ENCODE results near the gene ACAN. TPM values are rescaled to one million over a fixed set of nuclear protein-coding genes. Genes with fewer than 3 reads are reported as not detected.
A peak's percentile ranks its signal among the peaks of the same experiment; 100 is the strongest.

ACAN gene
- total RNA-seq, 1 experiment from 2014 or later, result 0.27 TPM

- DNase-seq (ENCODE audit: low read depth), result no peak
These were observed 2.5 kb upstream of the ACAN start for GRCh38 chr15:88800738-88801137.

GRCh38 chr15:88802250-88802990, 816 bp upstream of the ACAN start:
- DNase-seq (ENCODE audit: low read depth), result no peak

- no peak for DNase-seq (ENCODE audit: low read depth)
These were observed 320 bp upstream of the ACAN start for GRCh38 chr15:88802991-88803240.

- no peak for DNase-seq (ENCODE audit: low read depth)
These were observed 648 bp downstream of the ACAN start for GRCh38 chr15:88803920-88804247.

GRCh38 chr15:88804257-88804656, 1.0 kb downstream of the ACAN start:
- no peak for DNase-seq (ENCODE audit: low read depth)

GRCh38 chr15:88805031-88805780, 2.0 kb downstream of the ACAN start:
- DNase-seq (ENCODE audit: low read depth), result no peak

GRCh38 chr15:88810446-88810845, 7.2 kb downstream of the ACAN start:
- DNase-seq (ENCODE audit: low read depth), result peak; percentile 34

GRCh38 chr15:88812133-88812532, 8.9 kb downstream of the ACAN start:
- no peak for DNase-seq (ENCODE audit: low read depth)

GRCh38 chr15:88813960-88814359, 10.7 kb downstream of the ACAN start:
- no peak for DNase-seq (ENCODE audit: low read depth)

- DNase-seq (ENCODE audit: low read depth), result no peak
These were observed 11.2 kb downstream of the ACAN start for GRCh38 chr15:88814393-88814792.

- no peak for DNase-seq (ENCODE audit: low read depth)
These were observed 15.7 kb downstream of the ACAN start for GRCh38 chr15:88818920-88819319.

GRCh38 chr15:88821993-88822392, 18.8 kb downstream of the ACAN start:
- DNase-seq (ENCODE audit: low read depth), result no peak

GRCh38 chr15:88828791-88829190, 25.6 kb downstream of the ACAN start:
- DNase-seq (ENCODE audit: low read depth), result no peak

GRCh38 chr15:88830016-88830415, 26.8 kb downstream of the ACAN start:
- DNase-seq (ENCODE audit: low read depth), result no peak

GRCh38 chr15:88832820-88833730, 29.8 kb downstream of the ACAN start:
- DNase-seq (ENCODE audit: low read depth), result no peak

- no peak for DNase-seq (ENCODE audit: low read depth)
These were observed 30.5 kb downstream of the ACAN start for GRCh38 chr15:88833731-88834100.

GRCh38 chr15:88834211-88834812, 31.1 kb downstream of the ACAN start:
- peak; percentile 63 for DNase-seq (ENCODE audit: low read depth)

GRCh38 chr15:88835119-88835518, 31.9 kb downstream of the ACAN start:
- no peak for DNase-seq (ENCODE audit: low read depth)

GRCh38 chr15:88835646-88836045, 32.4 kb downstream of the ACAN start:
- peak; percentile 52 for DNase-seq (ENCODE audit: low read depth)

- no peak for DNase-seq (ENCODE audit: low read depth)
These were observed 35.4 kb downstream of the ACAN start for GRCh38 chr15:88838667-88839066.

GRCh38 chr15:88839146-88839545, 35.9 kb downstream of the ACAN start:
- no peak for DNase-seq (ENCODE audit: low read depth)

- DNase-seq (ENCODE audit: low read depth), result no peak
These were observed 36.7 kb downstream of the ACAN start for GRCh38 chr15:88839961-88840360.

All from HT1080 (cell line).